Measurements from ENCODE around the gene SLC17A5.
A peak's percentile ranks its signal among the peaks of the same experiment; 100 is the strongest.
"Not testable (repeated sequence)": the region's sequence is repeated elsewhere in the genome, so short reads cannot be mapped to it uniquely, and the experiment has no call there.

Gene SLC17A5

GRCh38 chr6:73679846-73680245, 26.1 kb upstream of the SLC17A5 start:
- peaks cover 48% of the 10 kb centered on the region for H3K27me3 Mint-ChIP-seq
- H3K4me3 Mint-ChIP-seq, DNase-seq, H3K4me1 Mint-ChIP-seq, H3K27ac Mint-ChIP-seq, H3K36me3 Mint-ChIP-seq, H3K9me3 Mint-ChIP-seq: not testable (repeated sequence)
- CTCF ChIA-PET, result interaction anchor here (0.6 kb wide), 1 partner anchor 1590 kb away, joined by 3 read pairs; no protein-coding TSS in a partner anchor

DNA sequence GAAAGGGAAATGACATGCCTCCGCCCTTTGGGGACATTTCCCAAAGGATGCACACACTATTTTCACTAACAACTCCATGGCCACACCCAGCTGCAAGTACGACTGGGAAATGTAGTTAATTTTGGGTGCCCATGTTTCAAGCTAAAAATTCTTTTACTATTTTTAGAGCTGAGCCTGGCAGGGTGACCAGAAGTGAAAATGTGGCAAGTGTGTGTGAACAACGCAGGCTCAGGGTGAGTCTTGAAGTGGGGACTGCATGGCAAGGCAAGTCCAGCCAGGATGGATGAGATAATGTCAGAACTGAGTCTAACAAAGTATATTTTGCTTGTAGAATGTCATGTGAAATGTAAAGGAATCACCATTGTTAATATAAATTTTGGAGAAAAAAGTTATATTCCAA, 25.2 kb upstream of the SLC17A5 start:
- CTCF ChIA-PET, result interaction anchor here (1.2 to 5.1 kb wide), 3 partner anchors 13 to 59 kb away, joined by 3 to 37 read pairs (median 8); no protein-coding TSS in a partner anchor

DNA sequence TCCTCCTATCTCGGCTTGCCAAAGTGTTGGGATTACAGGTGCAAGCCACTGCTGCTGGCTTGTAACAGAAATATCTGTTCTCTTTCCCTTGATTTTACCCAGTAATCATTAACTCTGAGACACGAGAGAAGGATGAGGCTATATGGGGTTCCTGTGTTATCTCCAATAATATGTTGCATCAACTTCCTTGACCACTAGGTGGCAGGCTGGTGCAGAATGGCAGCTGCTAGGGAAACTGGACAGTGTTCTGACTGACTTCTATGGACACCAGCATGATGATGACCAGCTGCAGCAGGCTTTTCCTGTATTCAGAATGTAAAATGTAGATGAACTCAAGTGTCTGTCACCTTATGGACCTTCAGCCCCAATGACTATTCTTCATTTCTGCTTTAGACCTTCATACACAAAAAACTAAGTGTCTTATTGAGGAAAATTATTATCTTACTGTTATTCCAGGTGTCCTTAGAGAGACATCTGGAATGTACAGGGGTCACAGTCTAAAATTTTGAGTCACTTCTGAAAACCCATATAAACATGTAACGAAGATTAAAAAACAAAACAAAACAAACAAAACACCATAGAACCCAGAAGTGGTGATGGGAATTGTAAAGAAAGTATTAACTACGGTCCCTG, 21.8 kb upstream of the SLC17A5 start:
- CTCF ChIA-PET, result interaction anchor here (0.6 to 6.6 kb wide), 15 partner anchors 9 to 1536 kb away, joined by 3 to 126 read pairs (median 5); no protein-coding TSS in a partner anchor
- Mint-ChIP-seq H3K4me1 (no peaks in the 10 kb centered on the region), H3K36me3 (no peaks in the 10 kb centered on the region), H3K27ac (no peak overlapping the region), H3K4me3 (no peak overlapping the region), H3K27me3 (peaks cover 49% of the 10 kb centered on the region), H3K9me3 (no peaks in the 10 kb centered on the region)
- peak; percentile 79 for DNase-seq

More for the DNA sequence above, 25.2 kb upstream of the SLC17A5 start:
- no peak overlapping the region for H3K4me3 Mint-ChIP-seq
- peaks cover 40% of the 10 kb centered on the region for H3K27me3 Mint-ChIP-seq
- no peak overlapping the region for H3K27ac Mint-ChIP-seq
- no peak for DNase-seq
- H3K4me1 Mint-ChIP-seq, result no peaks in the 10 kb centered on the region
- peaks cover 4% of the 10 kb centered on the region for H3K9me3 Mint-ChIP-seq
- H3K36me3 Mint-ChIP-seq, result no peaks in the 10 kb centered on the region

DNA sequence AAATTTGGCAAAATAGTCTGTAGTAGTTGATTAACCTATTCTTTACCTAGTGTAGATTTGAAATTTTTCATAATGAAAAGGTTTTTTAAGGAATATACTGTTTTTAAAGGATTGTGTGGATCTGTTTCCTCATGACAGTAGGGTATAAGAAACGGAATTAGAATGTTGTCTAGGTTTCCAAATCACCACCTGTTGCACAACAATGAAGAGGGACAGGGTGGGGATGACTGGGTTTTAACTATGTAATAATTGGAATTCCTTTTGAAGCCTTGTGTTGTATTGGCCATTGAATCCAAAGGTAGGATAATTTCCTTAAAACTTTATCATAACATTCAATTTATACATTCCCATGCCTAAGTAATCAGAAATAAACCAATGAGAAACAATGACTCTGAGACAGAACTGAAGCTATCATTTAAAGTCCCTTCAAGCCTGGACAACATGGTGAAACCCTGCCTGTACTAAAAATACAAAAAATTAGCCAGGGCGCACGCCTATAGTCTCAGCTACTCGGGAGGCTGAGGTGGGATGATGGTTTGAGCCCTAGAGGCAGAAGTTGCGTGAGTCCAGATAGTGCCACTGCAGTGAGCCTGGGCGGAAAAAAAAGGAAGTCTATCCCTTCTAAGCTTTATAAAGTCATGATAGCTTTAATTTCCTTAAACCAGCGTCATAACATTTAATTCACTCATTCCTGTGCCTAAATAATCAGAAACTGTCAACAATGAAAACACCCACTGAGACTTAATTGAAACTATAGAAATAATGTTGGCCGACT, 18.3 kb upstream of the SLC17A5 start:
- Mint-ChIP-seq H3K27ac (no peak overlapping the region), H3K27me3 (peaks cover 34% of the 10 kb centered on the region), H3K4me3 (no peak overlapping the region), H3K9me3 (no peaks in the 10 kb centered on the region), H3K4me1 (no peaks in the 10 kb centered on the region), H3K36me3 (no peaks in the 10 kb centered on the region)
- DNase-seq, result no peak
- CTCF ChIA-PET, result interaction anchor here (0.6 to 6.6 kb wide), 5 partner anchors 20 to 645 kb away, joined by 3 to 126 read pairs (median 3); no protein-coding TSS in a partner anchor

GRCh38 chr6:73669005-73669404, 15.2 kb upstream of the SLC17A5 start:
- no peak overlapping the region for H3K27ac Mint-ChIP-seq
- H3K27me3 Mint-ChIP-seq, result peaks cover 37% of the 10 kb centered on the region
- H3K4me3 Mint-ChIP-seq, result no peak overlapping the region
- no peaks in the 10 kb centered on the region for H3K9me3 Mint-ChIP-seq
- CTCF ChIA-PET, result interaction anchor here (0.7 to 0.9 kb wide), 2 partner anchors 64 to 143 kb away, joined by 3 read pairs; no protein-coding TSS in a partner anchor
- H3K36me3 Mint-ChIP-seq, result no peaks in the 10 kb centered on the region
- DNase-seq, result no peak
- no peaks in the 10 kb centered on the region for H3K4me1 Mint-ChIP-seq

- Mint-ChIP-seq H3K27ac (no peak overlapping the region), H3K4me3 (no peak overlapping the region), H3K27me3 (peaks cover 32% of the 10 kb centered on the region), H3K4me1 (no peaks in the 10 kb centered on the region), H3K36me3 (no peaks in the 10 kb centered on the region), H3K9me3 (no peaks in the 10 kb centered on the region)
- DNase-seq, result no peak
- CTCF ChIA-PET, result no interaction called here
Measured at GRCh38 chr6:73667798-73668197, 14.0 kb upstream of the SLC17A5 start.

DNA sequence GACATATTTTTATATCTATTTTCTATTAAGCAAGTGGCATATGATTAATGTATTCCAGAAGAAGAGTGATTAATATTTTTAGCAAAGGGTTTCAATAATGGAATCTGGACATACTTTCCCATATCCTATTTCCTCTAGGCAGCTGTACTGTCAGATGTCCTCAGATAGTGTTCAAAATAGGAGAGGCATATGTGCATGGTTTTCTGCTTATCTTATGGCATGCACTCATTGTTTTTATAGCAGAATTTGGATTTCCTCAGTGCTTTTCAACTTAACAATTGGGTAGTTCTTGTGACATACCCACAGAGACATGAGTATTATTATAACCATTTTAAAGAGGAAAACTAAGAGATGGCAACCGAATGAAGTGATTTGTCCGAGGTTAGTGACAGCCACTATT, 12.6 kb upstream of the SLC17A5 start:
- Mint-ChIP-seq H3K4me3 (no peak overlapping the region), H3K27ac (no peak overlapping the region), H3K4me1 (no peaks in the 10 kb centered on the region), H3K27me3 (peaks cover 20% of the 10 kb centered on the region), H3K9me3 (no peaks in the 10 kb centered on the region), H3K36me3 (no peaks in the 10 kb centered on the region)
- CTCF ChIA-PET, result interaction anchor here (1.2 to 1.9 kb wide), 2 partner anchors 10 to 67 kb away, joined by 3 to 5 read pairs; no protein-coding TSS in a partner anchor
- no peak for DNase-seq

DNA sequence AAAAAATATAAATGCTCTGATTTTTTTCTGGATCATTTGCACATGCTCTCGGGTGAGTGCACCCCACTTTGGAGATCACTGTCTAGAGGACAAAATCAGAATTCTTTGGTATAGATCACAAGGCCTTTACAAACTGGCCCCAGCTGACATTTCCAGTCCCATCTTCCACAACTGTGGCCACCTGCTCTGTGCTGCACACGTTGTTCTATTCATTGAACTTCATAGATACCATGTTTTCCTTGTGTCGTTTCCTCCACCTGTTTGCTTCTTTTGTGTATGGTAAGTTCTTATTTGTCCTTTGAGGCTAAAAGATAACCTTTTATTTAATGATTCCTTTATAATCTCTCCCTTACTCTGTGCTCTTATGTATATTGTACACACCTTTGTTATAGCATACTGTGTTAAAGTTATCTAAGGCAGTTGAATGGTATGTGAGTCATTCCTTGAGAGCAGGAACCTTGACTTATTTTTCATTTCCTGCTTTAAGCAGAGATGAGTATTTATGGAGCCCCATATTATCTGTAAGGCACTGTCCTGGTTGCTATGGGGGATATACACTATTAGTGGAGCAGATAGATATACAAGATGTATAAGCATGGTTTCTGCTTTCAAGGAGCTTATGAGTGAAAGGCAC, 12.0 kb upstream of the SLC17A5 start:
- Mint-ChIP-seq H3K27ac (no peak overlapping the region), H3K4me3 (no peak overlapping the region), H3K36me3 (no peaks in the 10 kb centered on the region), H3K27me3 (peaks cover 15% of the 10 kb centered on the region), H3K4me1 (no peaks in the 10 kb centered on the region), H3K9me3 (no peaks in the 10 kb centered on the region)
- DNase-seq, result no peak
- CTCF ChIA-PET, result interaction anchor here (0.8 to 1.9 kb wide), 3 partner anchors 10 to 589 kb away, joined by 3 to 5 read pairs (median 3); no protein-coding TSS in a partner anchor

- DNase-seq, result no peak
- H3K4me1 Mint-ChIP-seq, result no peaks in the 10 kb centered on the region
- H3K27ac Mint-ChIP-seq, result no peak overlapping the region
- no peaks in the 10 kb centered on the region for H3K36me3 Mint-ChIP-seq
- CTCF ChIA-PET, result interaction anchor here (0.8 kb wide), 1 partner anchor 588 kb away, joined by 3 read pairs; no protein-coding TSS in a partner anchor
- no peaks in the 10 kb centered on the region for H3K9me3 Mint-ChIP-seq
- H3K27me3 Mint-ChIP-seq, result peaks cover 10% of the 10 kb centered on the region
- no peak overlapping the region for H3K4me3 Mint-ChIP-seq
Measured at GRCh38 chr6:73664701-73665100, 10.9 kb upstream of the SLC17A5 start.

DNA sequence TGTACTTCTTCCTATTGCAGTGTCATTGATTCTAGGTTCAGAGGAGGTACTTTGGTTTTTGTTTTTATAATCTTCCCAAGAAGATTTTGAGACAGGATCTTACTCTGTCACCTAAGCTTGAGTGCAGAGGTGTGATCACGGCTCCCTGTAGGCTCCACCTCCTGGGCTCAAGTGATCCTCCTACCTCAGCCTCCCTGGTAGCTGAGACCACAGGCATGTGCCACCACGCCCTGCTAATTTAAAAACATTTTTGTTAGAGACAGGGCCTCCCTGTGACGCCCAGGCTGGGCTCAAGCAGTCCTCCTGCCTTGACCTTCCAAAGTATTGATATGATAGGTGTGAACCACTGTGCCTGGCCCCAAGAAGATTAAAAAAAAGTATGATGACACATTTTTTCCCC, 3.4 kb upstream of the SLC17A5 start:
- peaks cover 23% of the 10 kb centered on the region for H3K4me1 Mint-ChIP-seq
- H3K27ac Mint-ChIP-seq, result no peak overlapping the region
- DNase-seq, result peak; percentile 27
- no peaks in the 10 kb centered on the region for H3K27me3 Mint-ChIP-seq
- no peaks in the 10 kb centered on the region for H3K36me3 Mint-ChIP-seq
- CTCF ChIA-PET, result no interaction called here
- no peak overlapping the region for H3K4me3 Mint-ChIP-seq
- H3K9me3 Mint-ChIP-seq, result no peaks in the 10 kb centered on the region

DNA sequence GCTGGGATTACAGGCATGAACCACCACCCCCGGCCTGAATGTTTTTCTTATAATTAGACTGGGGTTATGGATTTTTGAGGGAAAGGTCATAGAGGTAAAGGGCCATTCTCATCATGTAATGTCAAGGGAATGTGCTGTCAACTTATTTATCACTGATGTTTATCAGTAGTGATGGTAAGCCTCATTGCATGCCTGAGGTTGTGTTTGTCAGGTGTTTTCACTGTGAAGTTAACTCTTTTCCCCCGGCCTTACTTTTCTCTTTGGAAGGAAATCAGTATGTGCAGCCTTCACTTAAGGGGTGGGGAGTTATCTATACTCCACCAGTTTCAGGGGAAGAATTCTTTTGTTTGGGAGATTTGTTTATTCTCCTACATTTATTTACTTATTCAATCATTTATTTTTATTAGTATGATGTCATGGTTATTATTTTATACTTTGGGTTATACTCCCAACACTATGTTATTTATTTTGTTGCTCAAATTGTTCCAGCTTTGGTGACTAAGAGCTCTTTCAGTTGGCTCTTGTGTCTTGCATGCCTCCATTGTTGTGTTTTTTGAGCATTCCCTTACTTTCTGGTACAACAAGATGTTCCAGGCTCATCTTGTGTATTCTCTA, 2.8 kb upstream of the SLC17A5 start:
- H3K36me3 Mint-ChIP-seq, result no peaks in the 10 kb centered on the region
- H3K27me3 Mint-ChIP-seq, result no peaks in the 10 kb centered on the region
- CTCF ChIA-PET, result no interaction called here
- H3K4me3 Mint-ChIP-seq, result no peak overlapping the region
- H3K4me1 Mint-ChIP-seq, result peaks cover 27% of the 10 kb centered on the region
- H3K27ac Mint-ChIP-seq, result no peak overlapping the region
- DNase-seq, result no peak
- no peaks in the 10 kb centered on the region for H3K9me3 Mint-ChIP-seq

DNA sequence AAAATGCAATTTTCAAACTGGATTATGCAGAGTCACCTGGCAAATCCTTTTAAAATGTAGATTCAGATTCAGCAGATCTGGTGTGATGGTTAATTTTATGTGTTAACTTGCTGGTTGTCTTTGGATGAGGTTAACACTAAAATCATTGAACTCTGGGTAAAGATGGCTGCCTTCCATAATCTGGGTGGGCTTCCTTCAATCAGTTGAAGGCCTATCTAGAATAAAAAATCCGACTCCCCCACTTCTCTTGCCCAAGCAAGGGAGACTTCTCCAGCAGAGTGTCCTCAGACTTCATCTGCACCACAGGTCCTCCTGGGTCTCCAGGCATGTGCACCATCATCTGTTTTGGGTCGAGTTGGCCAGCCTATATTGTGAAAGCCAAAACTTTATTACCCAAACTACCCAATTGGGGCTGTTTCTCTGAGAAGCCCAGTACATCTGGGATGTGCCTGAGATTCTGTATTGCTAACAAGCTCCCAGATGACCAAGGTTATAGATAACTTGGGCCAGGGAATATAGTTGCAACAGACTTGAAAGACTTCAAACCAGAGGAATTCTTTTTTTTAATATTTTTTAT, 1.6 kb upstream of the SLC17A5 start:
- Mint-ChIP-seq H3K27ac (peak overlapping the region; percentile 11), H3K9me3 (no peaks in the 10 kb centered on the region), H3K36me3 (no peaks in the 10 kb centered on the region), H3K4me1 (peaks cover 30% of the 10 kb centered on the region), H3K4me3 (peak overlapping the region; percentile 98), H3K27me3 (no peaks in the 10 kb centered on the region)
- CTCF ChIA-PET, result interaction anchor here (0.7 to 4.0 kb wide), 2 partner anchors 21 to 77 kb away, joined by 5 to 15 read pairs; no protein-coding TSS in a partner anchor
- no peak for DNase-seq

DNA sequence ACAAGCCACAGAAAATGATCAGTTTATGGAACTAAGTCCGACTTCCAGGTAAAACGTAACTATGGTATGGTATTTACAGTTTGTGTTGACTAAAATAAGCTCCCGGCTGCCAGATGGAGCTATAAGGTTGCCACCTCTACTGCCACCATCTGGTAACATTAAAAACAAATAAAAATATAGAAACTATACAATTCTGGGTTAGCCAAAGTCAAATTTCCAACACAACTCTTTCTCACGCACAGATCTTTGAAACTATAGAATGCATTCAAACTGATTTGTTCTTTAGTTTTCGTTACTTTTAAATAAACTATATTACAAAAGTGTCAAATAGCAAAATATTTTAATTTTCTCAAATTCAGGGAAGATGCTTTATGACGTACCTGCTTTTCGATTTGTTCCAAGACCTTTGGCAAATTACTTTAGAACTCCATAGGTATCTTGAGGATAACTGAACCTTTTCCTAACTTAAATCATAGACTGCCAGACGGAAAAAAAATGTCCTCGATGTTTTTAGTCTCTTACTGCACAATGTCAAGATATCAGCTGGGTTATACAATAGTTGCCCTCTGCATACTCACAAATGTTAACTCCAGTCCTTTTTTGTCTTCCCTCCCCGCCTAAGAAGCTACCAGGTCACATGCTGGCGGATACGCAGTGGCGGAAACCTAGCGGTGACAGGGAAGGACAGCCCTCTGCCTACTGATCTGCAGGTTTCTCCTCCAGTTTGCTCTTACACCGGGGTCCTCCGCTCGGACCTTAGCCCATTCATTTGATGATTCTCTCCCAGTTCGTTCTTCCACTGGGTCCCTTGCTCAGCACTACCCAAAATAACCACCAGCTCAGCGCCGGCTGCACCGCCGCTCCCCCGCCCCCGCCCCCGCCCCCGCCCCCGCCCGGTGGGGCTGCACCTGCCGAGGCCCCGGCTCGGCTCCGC, 888 bp downstream of the SLC17A5 start:
- Mint-ChIP-seq H3K27me3 (no peaks in the 10 kb centered on the region), H3K9me3 (no peaks in the 10 kb centered on the region), H3K4me1 (peaks cover 28% of the 10 kb centered on the region), H3K4me3 (peak overlapping the region; percentile 89), H3K36me3 (peaks cover 11% of the 10 kb centered on the region), H3K27ac (peak overlapping the region; percentile 96)
- peak; percentile 82 for DNase-seq
- CTCF ChIA-PET, result interaction anchor here (0.7 to 4.0 kb wide), 16 partner anchors 9 to 198 kb away, joined by 3 to 15 read pairs (median 4); no protein-coding TSS in a partner anchor

Measured in activated naive CD4-positive, alpha-beta T cell treated with anti-CD3 and anti-CD28 coated beads, Interleukin-2, amount 10 ng/mL, durations not matched to agents 7 days and 5 days (primary cell).